Ureter (tissue), 1 donor: ENCODE results near the gene CXCL12. TPM values are rescaled to one million over a fixed set of nuclear protein-coding genes. Genes with fewer than 3 reads are reported as not detected.

ENCODE experiments used
- DNase-seq: peaks from one replicate; pipeline ENCODE4 v3.0.0-alpha.2; 2020; ENCODE audit warnings: low spot score
- total RNA-seq: library from RNA; stranded (reverse); gene quantifications from one replicate; pipeline ENCODE4 v1.2.4, GENCODE V29; 2023
- donor health status: DM: yes; HTN: yes; CAD: no.

CXCL12 gene
- total RNA-seq, 1 donor from 2014 or later, result 73.1 TPM

DNA sequence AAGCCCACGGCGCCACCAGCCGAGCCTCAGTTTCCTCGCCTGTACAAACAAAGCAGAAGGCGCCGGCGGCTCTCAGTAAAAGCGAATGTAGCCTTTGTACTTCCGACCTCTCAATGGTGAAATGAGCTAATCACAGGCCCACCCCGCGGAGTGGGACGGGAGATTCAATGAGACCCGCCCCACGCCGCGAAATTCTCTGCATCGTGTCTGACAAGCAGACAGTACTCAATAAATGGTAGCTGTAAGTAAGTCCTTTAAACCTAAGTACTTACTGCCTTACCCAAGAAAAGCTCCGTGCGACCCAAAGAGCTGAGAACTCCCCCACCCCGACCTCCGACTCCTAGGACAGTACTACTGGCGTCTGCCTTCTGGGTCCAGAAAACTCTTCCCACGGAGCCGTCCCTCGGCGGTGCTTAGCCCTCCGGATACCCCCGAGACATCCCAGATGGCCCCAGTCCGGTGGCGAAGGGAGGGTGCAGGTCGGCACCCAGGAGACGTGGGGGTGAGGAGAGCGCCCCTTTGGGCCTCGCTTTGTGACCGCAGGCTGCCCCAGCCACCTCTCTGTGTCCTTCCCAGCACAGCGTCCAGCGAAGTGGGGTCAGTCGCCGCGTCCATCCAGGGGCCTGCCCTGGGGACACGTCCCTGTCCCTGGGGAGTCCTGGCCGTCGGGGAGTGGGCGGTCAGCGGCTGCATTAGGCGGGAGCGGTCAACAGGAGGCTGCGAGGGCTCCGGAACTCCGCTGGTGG lies 972 bp upstream of the CXCL12 start:
- peak; percentile 44 for DNase-seq

DNA sequence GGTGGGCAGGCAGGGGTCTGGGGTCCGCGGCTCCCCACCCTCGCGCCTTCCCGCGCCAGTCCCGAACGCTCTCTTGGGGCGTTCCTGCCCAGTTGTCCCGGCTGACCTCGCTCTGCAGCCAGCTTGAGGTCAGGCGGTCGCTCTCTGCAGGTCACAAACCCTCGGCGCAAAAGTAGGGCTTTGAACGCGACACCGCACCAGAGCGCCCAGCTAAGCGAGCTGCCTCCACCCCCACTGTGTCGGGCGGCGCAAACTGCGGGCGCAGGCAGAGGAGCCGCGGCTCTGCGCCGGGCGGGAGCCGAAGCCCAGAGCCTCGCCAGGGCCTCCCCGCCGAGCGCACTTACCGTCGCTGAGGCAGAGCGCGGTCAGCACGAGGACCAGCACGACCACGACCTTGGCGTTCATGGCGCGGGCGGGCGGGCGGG lies 284 bp downstream of the CXCL12 start:
- DNase-seq, result peak; percentile 42

GRCh38 chr10:44383749-44384600 lies 922 bp downstream of the CXCL12 start:
- DNase-seq, result peak; percentile 46

DNA sequence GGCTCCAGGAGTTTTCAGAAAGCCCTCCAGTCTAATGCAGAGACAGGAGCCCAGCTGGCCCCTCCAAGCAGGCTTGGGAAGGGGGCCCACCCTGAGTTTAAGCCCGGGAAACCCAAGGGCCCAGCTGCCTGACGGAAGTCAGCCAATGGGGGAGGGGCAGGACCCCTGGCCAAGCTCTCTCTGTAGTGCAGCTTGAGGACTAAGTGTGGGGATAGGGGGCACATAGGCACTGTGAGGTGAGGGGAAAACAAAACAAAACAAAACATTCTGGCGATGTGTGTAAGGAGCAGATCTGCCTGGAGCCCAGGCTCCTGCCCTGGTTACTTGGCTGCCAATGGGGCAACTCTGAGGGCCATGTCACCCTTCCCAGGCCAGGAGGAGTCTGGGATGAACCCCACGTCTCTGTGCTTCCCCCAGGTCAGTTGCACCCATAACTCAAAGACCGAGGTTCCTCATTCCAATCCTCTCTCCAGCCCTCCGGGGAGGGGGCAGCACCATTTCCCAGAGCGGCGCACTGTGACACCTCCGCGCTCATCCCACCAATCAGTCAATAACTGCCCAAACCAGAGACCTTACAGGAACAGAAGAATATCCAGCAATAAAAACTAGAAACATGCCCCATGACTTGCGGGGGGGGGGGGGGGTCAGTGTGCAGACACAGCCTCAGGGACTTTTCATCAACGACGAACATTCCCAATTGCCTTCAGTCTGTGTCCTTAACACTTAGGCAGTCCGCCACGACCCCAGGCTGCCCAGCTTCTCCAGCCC lies 1.7 kb downstream of the CXCL12 start:
- peak; percentile 40 for DNase-seq

DNA sequence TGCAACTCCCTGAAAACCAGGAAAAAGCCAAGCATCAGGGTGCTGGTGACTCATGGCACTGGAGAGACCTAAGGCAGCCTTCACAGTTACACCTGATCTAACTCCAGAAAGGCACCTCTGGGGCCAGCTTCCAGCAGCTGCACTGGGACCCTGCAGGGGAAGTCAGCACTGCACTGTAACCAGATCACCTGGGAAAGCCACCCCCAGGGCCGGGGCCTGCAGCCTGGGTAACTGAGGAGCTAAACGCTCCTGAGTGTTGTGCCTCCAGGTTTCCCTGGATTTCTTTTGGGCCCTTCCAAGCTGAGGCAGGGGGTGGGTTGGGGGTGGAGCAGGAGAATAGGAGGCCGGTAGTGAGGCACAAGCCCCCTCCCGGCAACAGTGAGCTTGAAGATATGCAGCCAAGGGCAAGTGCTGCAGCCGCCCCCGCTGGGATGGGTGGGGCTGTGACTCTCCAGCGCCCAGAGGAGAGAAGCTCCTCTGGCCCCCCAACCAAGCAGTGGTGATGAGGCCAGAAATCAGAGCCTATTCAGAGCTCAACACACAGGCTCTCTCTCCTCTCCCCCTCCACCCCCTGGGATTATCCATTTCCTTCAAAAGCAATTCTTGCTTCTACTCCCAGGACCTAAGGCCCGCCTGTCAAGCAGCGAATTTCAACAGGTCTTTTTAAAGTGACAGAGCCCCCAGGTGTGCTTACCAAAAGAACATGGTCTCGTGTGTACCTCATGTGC lies 2.6 kb downstream of the CXCL12 start:
- DNase-seq, result peak; percentile 39

DNA sequence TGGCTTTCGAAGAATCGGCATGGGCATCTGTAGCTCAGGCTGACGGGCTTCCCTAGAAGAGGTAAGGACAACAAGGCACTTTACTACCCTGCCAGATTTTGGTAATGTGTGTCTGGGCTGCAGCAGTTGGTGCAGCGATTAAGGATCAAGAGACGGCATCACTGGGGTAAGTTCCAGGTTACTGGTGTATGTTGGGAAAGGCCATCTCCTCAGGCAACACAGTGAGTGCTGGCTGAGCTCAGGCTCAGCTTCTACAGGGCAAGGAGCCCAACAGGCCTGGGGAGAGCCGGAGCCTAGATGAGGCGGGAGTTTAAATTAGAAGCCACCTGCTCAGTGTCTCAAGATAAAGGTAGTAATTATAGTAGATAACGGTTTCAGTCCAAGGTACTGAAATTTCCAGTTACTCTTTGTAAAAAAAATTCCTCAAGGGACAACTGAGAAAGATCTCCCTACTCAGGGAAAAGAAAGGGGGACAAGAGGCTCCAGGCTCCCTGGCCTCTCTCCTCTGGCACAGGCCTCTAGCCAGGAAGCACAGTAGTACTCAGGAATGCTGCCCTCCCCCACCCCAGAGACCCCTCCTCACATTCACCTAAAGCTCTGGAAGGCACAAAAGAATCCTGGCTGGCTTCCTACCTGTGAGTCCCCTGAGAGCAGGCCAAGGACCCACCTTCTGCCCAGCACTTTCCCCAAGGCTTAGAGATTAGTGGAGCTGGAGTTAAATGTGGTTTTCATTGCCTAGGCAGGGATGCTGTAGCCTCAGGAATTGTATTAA lies 3.9 kb downstream of the CXCL12 start:
- no peak for DNase-seq

- no peak for DNase-seq
Observed at GRCh38 chr10:44379907-44380306, 5.0 kb downstream of the CXCL12 start.

- DNase-seq, result no peak
Observed at GRCh38 chr10:44378626-44379025, 6.3 kb downstream of the CXCL12 start.

DNA sequence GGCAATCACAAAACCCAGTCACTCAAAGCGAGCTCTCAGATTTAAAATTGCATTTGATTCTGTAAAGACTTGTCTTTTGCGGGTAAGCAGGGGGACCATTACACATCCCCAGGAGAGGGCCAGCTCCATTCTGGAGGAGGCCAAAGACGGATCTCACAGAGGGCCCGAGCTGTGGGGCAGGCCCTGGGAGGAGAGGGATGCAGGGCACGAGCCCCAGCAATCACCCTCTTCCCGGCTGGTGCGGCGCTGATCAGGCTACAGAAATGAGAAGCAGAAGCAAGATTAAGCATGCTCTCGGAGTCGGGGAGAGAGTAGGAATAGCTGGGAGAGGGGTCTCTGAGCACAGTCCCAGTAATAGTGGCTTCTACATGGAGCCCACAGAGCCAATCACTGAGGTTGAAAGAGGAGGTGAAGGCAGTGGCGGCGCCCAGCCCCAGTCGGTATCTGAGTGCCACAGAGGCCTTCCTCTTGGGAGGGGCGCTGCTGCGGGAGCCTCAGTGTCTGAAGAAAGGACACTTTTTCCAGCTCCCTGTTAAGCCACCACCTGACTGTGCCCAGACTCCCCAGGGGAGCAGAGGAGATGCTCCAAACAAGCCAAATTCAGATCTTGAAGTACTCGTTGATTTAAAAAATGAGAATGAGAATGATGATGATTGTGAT lies 7.1 kb downstream of the CXCL12 start:
- DNase-seq, result no peak

DNA sequence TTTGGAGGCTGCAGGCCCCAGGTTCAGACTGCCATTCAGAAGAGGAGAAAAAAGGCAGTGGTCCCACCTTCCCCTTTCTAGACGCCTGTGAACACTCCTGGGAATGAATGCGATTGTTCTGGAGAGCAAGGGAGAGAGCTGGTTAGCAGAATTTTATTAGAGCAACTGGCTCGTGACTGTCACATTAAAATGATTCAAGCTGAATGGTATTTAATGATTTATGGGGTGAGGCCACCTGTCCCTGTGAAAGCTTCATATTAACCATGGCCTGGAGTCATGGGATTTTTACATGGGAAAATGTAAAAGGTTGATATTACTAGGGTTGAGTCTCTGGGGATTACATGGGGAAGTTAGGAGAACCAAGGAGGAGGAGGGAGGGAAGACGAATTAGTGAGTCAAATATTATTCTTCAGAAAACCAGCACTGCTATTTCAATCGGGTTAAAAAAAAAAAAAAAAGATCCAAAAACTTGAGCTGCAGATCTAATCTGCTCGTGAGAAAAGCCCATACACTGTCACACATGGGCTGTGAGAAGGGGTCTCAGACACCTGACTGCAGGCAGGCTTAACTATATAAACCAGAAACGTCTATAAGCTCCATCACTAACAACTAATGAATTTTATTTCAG lies 8.3 kb downstream of the CXCL12 start:
- DNase-seq, result no peak

DNA sequence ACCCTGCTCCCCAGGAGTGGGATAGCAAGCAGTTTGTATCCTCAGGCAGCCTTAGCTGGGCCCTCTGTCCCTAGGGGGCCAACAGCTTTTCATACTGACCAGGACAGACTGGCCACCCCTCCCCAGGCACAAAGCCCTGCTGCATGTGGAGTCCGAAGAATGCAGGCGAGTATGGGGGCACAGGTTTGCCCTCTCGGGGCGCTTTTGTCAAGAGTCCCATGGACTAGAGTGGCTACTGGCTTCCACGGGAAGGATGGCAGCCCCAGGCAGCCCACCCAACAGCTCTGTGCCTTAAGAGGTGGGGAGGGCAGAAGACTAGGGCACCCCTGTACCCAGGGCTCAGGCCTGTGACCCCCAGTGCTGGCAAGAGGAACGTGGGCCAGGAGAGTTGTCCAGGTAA lies 10.7 kb downstream of the CXCL12 start:
- DNase-seq, result no peak

- no peak for DNase-seq
Observed at GRCh38 chr10:44373341-44373995, 11.4 kb downstream of the CXCL12 start.

- DNase-seq, result no peak
Observed at GRCh38 chr10:44372181-44372580, 12.7 kb downstream of the CXCL12 start.

DNA sequence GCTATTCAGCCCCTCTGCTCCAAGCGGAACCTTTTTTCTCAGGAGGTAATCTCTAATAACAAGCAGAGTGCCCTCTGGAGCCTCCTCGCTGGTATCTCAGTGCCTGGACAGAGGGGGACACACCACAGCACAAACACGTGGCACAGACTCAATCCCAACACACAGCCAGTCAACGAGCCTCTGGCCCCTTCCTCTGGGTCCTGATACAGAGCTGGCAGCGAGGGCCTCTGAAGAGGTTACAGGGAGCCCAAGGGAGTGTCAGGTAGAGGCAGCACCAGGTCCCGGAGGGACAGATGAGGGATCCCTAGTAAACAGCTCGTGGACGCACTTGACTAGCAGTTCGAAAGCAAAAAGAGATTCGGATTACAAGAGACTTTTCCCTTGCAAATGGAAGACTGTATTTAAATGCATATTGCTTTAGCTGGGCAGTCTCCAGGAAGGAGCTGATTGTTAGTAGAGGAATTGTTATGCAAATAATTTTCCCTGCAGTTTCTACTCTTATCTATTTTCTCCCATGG lies 14.1 kb downstream of the CXCL12 start:
- no peak for DNase-seq

GRCh38 chr10:44369854-44370253 lies 15.0 kb downstream of the CXCL12 start:
- DNase-seq, result no peak

DNA sequence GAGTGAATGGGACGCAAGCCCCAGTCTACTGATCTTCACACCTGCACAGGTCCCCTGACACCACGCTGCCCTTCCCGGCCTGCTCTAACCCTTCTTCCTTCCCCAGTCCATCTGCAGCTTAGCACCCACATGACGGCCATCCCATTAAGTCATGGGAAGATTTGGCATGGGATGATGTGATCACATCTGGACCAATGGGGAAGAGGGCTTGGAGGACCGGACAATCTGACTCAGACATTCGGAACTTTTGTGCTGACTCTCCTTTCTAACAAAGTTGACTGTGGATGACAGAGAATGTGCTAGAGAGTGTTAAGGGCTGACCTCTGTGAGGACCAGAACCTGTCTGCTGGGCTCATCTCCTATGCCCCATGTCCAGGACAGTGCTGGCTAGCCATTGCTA lies 15.6 kb downstream of the CXCL12 start:
- DNase-seq, result no peak

DNA sequence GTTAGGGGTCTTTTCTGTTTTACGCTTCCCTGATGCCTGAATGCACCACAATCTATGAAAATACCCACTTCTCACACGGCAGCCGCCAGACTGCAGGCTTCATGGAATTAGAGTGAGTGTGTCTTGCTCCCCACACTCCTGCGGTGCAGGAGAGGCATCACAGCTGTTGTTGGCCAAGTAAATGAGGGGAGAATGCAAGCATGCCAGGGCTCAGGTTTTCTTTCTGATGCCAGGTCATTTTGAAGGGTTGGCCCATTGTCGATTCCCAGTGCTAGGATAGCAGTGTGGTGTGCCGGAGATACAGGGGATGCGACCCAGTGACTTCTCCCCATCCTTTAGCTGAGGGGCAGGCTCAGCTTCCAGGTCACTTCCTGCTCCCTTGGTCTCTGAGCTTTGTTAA lies 16.3 kb downstream of the CXCL12 start:
- DNase-seq, result no peak

DNA sequence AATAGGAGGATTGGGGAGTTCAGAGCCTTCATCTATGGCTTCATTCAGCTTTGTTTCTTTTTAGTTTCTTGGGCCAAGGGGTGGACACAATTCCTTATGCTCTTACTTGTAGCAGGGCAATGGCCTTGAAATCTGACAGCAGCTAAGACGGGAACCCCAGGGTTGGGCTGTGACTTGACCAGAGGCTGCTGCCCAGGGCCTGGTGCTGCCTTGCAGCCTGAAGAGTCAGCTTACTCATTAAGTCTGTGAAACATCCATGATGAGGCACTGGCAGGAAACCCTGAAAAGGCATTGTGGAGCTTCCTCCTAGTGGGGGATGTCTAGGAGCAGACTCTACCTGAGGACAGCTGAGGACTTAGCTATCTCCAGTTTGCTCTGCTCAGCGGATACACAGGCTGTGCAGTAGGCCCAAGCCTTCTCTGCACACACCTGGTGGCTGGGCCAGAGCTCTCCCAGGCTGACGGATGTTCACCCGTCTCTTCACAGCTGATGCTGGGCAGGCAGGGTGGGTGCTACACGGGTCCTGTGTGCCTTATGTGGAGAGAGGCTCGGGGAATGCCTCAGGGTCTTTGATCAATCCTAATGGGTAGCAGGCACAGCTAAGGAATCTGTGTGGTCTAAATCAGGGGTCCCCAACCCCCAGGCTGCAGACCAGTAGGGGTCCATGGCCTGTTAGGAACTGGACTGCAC lies 17.8 kb downstream of the CXCL12 start:
- no peak for DNase-seq
